Testis (tissue), 2 donors: Measurements from ENCODE around the gene YIPF7.

Source experiments
- POLR2A ChIP-seq: fragments of 450-650 bp; IDR thresholded peaks from one replicate; pipeline ENCODE4 v1.6.1; 2017; ENCODE audit warnings: antibody characterized with exemption, mild to moderate bottlenecking, moderate library complexity
- TF ChIP-seq, protein P1 (sequence below), 3 experiments: fragments of 450-650 bp in 2 of 3; fragments of 200-600 bp in 1 of 3; sonication (generic) in 1 of 3; IDR thresholded peaks; one replicate each; pipeline ENCODE4 v1.5.1; 2016 to 2019; ENCODE audit warnings: antibody characterized with exemption in 3 of 3, mild to moderate bottlenecking in 2 of 3, moderate library complexity in 1 of 3

DNA sequence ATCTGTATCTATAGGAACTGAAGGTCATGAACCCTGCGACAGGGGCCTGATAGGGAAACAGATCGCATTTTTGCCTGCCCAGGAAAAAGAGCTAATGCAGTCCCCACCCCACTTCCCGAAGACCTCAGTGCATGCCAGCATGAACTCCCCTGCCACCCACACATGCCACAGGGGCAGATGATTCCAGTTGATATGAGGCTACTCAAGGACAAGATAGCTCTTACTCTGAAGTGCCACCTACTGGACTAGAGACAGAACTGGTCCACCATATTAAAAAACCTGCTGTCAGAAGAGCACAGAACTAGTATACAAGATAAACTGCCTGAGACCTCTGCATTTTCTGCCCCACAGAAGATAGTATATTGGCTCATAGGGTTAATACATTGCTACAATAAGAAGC lies 68.0 kb downstream of the YIPF7 start:
- TF ChIP-seq POLR2A, result no peak
- TF ChIP-seq, protein P1, sequence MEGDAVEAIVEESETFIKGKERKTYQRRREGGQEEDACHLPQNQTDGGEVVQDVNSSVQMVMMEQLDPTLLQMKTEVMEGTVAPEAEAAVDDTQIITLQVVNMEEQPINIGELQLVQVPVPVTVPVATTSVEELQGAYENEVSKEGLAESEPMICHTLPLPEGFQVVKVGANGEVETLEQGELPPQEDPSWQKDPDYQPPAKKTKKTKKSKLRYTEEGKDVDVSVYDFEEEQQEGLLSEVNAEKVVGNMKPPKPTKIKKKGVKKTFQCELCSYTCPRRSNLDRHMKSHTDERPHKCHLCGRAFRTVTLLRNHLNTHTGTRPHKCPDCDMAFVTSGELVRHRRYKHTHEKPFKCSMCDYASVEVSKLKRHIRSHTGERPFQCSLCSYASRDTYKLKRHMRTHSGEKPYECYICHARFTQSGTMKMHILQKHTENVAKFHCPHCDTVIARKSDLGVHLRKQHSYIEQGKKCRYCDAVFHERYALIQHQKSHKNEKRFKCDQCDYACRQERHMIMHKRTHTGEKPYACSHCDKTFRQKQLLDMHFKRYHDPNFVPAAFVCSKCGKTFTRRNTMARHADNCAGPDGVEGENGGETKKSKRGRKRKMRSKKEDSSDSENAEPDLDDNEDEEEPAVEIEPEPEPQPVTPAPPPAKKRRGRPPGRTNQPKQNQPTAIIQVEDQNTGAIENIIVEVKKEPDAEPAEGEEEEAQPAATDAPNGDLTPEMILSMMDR (IDR thresholded peaks at IDR 0.05), result no peak
